Rectal smooth muscle tissue (tissue), 1 donor: ENCODE measurements around the gene VPS13D.

Experiments
- H3K27ac ChIP-seq: one replicate; pipeline ENCODE4 v1.7.0; 2013; ENCODE audit warnings: low read depth, low read length, inconsistent platforms
- H3K27me3 ChIP-seq: one replicate; pipeline ENCODE4 v1.7.0; 2013; ENCODE audit warnings: low read length; ENCODE audit not compliant: control insufficient read depth, insufficient read depth
- H3K36me3 ChIP-seq: one replicate; pipeline ENCODE4 v1.7.0; 2013; ENCODE audit warnings: low read length; ENCODE audit not compliant: control insufficient read depth, insufficient read depth
- H3K4me1 ChIP-seq: one replicate; pipeline ENCODE4 v1.7.0; 2013; ENCODE audit warnings: low read length; ENCODE audit not compliant: control insufficient read depth, insufficient read depth
- H3K4me3 ChIP-seq: one replicate; pipeline ENCODE4 v1.7.0; 2013; ENCODE audit warnings: low read length
- H3K9ac ChIP-seq: one replicate; pipeline ENCODE4 v1.7.0; 2013; ENCODE audit warnings: low read length

The VPS13D gene

GRCh38 chr1:12249181-12249580, 19.4 kb downstream of the VPS13D start:
- no peaks in the 10 kb centered on the region for H3K27me3 ChIP-seq
- H3K36me3 ChIP-seq: peaks cover 38% of the 10 kb centered on the region
- H3K27ac ChIP-seq: no peak overlapping the region
- H3K4me1 ChIP-seq: no peaks in the 10 kb centered on the region
- no peak overlapping the region for H3K9ac ChIP-seq
- no peak overlapping the region for H3K4me3 ChIP-seq

GRCh38 chr1:12249748-12250147, 19.9 kb downstream of the VPS13D start:
- H3K4me1 ChIP-seq: no peaks in the 10 kb centered on the region
- no peaks in the 10 kb centered on the region for H3K27me3 ChIP-seq
- H3K36me3 ChIP-seq: peaks cover 32% of the 10 kb centered on the region
- no peak overlapping the region for H3K9ac ChIP-seq
- H3K4me3 ChIP-seq: no peak overlapping the region
- H3K27ac ChIP-seq: no peak overlapping the region

- H3K9ac ChIP-seq: no peak overlapping the region
- H3K36me3 ChIP-seq: peaks cover 30% of the 10 kb centered on the region
- H3K27ac ChIP-seq: no peak overlapping the region
- H3K4me1 ChIP-seq: no peaks in the 10 kb centered on the region
- no peak overlapping the region for H3K4me3 ChIP-seq
- no peaks in the 10 kb centered on the region for H3K27me3 ChIP-seq
These were observed 21.6 kb downstream of the VPS13D start for GRCh38 chr1:12251442-12251841.

GRCh38 chr1:12255913-12256312, 26.1 kb downstream of the VPS13D start:
- H3K4me3 ChIP-seq: no peak overlapping the region
- no peak overlapping the region for H3K9ac ChIP-seq
- H3K4me1 ChIP-seq: no peaks in the 10 kb centered on the region
- H3K27ac ChIP-seq: no peak overlapping the region
- peaks cover 49% of the 10 kb centered on the region for H3K36me3 ChIP-seq
- H3K27me3 ChIP-seq: no peaks in the 10 kb centered on the region

- Histone ChIP-seq H3K4me3 (no peak overlapping the region), H3K9ac (no peak overlapping the region), H3K36me3 (peaks cover 50% of the 10 kb centered on the region), H3K27ac (no peak overlapping the region), H3K4me1 (no peaks in the 10 kb centered on the region), H3K27me3 (no peaks in the 10 kb centered on the region)
These were observed 28.4 kb downstream of the VPS13D start for GRCh38 chr1:12258272-12258671.

GRCh38 chr1:12269351-12269750, 39.5 kb downstream of the VPS13D start:
- Histone ChIP-seq H3K4me3 (no peak overlapping the region), H3K9ac (no peak overlapping the region), H3K4me1 (no peaks in the 10 kb centered on the region), H3K27me3 (no peaks in the 10 kb centered on the region), H3K27ac (no peak overlapping the region), H3K36me3 (peaks cover 18% of the 10 kb centered on the region)

- Histone ChIP-seq H3K27ac (no peak overlapping the region), H3K9ac (no peak overlapping the region), H3K4me3 (no peak overlapping the region), H3K36me3 (peaks cover 15% of the 10 kb centered on the region), H3K27me3 (no peaks in the 10 kb centered on the region), H3K4me1 (no peaks in the 10 kb centered on the region)
These were observed 41.2 kb downstream of the VPS13D start for GRCh38 chr1:12271033-12271432.

GRCh38 chr1:12272770-12273169, 42.9 kb downstream of the VPS13D start:
- Histone ChIP-seq H3K9ac (no peak overlapping the region), H3K27me3 (no peaks in the 10 kb centered on the region), H3K36me3 (peaks cover 24% of the 10 kb centered on the region), H3K4me3 (no peak overlapping the region), H3K4me1 (no peaks in the 10 kb centered on the region), H3K27ac (no peak overlapping the region)

- Histone ChIP-seq H3K27me3 (no peaks in the 10 kb centered on the region), H3K36me3 (peaks cover 29% of the 10 kb centered on the region), H3K27ac (no peak overlapping the region), H3K9ac (no peak overlapping the region), H3K4me1 (no peaks in the 10 kb centered on the region), H3K4me3 (no peak overlapping the region)
These were observed 45.5 kb downstream of the VPS13D start for GRCh38 chr1:12275370-12275769.

- Histone ChIP-seq H3K27me3 (no peaks in the 10 kb centered on the region), H3K4me3 (no peak overlapping the region), H3K36me3 (peaks cover 25% of the 10 kb centered on the region), H3K4me1 (no peaks in the 10 kb centered on the region), H3K9ac (no peak overlapping the region), H3K27ac (no peak overlapping the region)
These were observed 46.4 kb downstream of the VPS13D start for GRCh38 chr1:12276225-12276624.

- H3K36me3 ChIP-seq: peaks cover 29% of the 10 kb centered on the region
These were observed 49.2 kb downstream of the VPS13D start for GRCh38 chr1:12279003-12279402.

GRCh38 chr1:12279728-12280464, 50.1 kb downstream of the VPS13D start:
- H3K36me3 ChIP-seq: peaks cover 37% of the 10 kb centered on the region
- no peaks in the 10 kb centered on the region for H3K4me1 ChIP-seq
- no peak overlapping the region for H3K27ac ChIP-seq
- H3K4me3 ChIP-seq: no peak overlapping the region
- no peaks in the 10 kb centered on the region for H3K27me3 ChIP-seq
- no peak overlapping the region for H3K9ac ChIP-seq

More at GRCh38 chr1:12279003-12279402, 49.2 kb downstream of the VPS13D start:
- H3K27ac ChIP-seq: no peak overlapping the region
- H3K4me1 ChIP-seq: no peaks in the 10 kb centered on the region
- H3K27me3 ChIP-seq: no peaks in the 10 kb centered on the region
- no peak overlapping the region for H3K4me3 ChIP-seq
- H3K9ac ChIP-seq: no peak overlapping the region

GRCh38 chr1:12282142-12282541, 52.3 kb downstream of the VPS13D start:
- no peak overlapping the region for H3K9ac ChIP-seq
- peaks cover 31% of the 10 kb centered on the region for H3K36me3 ChIP-seq
- no peak overlapping the region for H3K4me3 ChIP-seq
- H3K27ac ChIP-seq: no peak overlapping the region
- H3K27me3 ChIP-seq: no peaks in the 10 kb centered on the region
- no peaks in the 10 kb centered on the region for H3K4me1 ChIP-seq
